GM21367 (cell line): ENCODE data around the gene KIAA0513.
"Not testable (repeated sequence)": the region's sequence is repeated elsewhere in the genome, so short reads cannot be mapped to it uniquely, and the experiment has no call there.

Experiments used
- ATAC-seq: cut with Tn5 transposase; IDR thresholded peaks from one replicate; pipeline ENCODE4 v1.9.1; 2021; ENCODE audit not compliant: unreplicated experiment

KIAA0513 gene

GRCh38 chr16:85107532-85107931, 79.9 kb downstream of the KIAA0513 start:
- no peak for ATAC-seq

GRCh38 chr16:85110105-85110504, 82.5 kb downstream of the KIAA0513 start:
- ATAC-seq: no peak

DNA sequence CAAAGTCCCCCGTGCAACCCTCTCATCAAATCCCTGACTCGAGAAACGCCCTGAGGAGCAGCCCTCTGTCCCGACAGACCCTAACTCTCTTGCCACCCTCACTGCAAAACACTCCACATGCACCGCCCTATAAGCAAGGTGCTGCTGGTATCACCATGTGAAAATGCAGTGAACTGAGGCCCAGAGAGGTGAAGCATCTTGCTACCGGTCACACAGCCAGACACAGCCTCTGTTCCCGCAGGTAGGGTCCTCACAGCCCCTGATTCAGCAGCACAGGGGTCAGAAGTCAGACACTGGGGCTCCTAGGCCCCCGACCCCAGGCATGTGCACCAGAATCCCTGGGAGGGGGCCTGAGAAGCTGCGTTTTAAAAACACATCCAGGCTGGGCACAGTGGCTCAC, 83.6 kb downstream of the KIAA0513 start:
- no peak for ATAC-seq

DNA sequence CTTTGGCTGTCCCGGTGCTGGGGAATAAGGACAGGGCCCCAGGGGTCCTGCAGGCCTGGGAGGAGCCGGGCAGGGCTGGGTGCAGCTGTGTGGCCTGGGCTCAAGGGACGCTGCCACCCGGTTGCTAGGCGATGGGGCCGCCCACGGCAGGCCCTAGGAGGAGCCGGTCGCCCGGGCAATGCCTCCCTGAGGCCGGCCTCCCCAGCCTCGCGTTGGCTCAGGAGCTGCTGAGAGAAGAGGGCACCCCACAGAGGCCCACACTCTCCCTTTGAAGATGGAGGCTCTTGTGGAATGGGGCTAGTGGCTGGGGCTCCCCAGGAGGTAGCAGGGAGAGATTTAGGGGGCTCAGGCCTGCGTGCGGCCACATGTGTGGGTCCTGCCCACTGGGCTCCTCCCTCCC, 84.8 kb downstream of the KIAA0513 start, which contains the start of gene CIBAR2:
Gene CIBAR2, minus strand, starts transcription at position 109 of the 400 bp plus-strand sequence. CDS start 120 bp downstream, outside the sequence.
- ATAC-seq: no peak

DNA sequence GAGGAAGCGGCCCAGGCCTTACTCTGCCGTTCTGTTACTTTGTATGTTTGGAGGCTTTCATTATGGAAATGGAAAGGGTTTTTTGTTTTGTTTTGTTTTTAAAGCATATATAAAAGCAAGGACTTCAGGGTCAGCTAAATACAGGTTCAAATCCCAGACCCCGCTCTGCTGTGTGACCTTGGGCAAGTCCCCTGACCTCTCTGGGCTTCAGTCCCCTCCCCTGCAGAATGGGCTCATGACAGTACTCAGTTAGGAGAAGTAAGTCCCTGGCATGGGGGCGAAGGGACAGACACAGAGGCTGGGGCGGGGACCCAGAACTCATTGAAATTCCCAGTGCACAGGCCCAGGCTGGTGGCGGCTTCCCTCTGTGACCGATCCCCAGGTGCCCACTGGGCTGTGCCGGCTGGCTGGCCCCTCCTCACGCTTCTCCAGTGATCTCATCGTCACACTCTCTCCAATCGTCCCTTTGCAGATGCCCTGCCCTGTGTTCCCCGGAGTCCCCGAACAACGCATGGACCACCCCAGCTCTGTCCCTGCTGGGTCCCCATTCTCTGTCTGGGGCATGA, 85.7 kb downstream of the KIAA0513 start:
- ATAC-seq: no peak

DNA sequence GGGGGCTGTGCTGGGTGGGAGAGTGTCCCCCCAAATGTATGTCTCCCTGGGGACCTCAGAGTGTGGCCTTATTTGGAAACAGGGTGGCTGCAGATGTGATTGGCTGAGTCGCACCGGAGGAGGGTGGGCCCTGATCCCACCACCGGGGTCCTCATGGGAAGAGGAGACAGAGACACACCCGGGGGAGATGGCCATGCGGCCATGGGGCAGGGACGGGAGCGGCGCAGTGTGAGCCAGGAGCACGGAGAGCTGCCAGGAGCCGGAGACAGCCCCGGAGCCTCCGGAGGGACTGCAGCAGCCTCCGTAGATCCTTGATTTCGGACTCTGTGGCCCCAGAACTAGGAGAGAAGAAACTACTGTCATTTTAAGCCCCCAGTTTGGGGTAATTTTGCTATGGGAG, 86.3 kb downstream of the KIAA0513 start:
- ATAC-seq: no peak

- ATAC-seq: no peak
Measured at GRCh38 chr16:85114909-85115567, 87.4 kb downstream of the KIAA0513 start.

DNA sequence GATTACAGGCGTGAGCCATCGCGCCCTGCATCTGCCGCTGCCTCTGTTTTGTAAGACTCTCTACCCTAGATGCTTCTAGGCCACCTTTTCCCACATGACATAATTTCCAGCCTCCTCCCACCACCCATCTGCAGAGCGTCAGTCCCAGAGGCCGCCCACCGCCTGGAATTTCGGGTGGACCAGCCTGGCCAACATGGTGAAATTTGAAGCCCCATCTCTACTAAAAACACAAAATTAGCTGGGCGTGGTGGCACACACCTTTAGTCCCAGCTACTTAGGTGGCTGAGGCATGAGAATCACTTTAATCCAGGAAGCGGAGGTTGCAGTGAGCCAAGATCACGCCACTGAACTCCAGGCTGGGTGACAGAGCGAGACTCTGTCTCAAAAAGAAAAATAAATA, 89.8 kb downstream of the KIAA0513 start:
- ATAC-seq: no peak

- ATAC-seq: no peak
Measured at GRCh38 chr16:85120006-85120340, 92.4 kb downstream of the KIAA0513 start.

DNA sequence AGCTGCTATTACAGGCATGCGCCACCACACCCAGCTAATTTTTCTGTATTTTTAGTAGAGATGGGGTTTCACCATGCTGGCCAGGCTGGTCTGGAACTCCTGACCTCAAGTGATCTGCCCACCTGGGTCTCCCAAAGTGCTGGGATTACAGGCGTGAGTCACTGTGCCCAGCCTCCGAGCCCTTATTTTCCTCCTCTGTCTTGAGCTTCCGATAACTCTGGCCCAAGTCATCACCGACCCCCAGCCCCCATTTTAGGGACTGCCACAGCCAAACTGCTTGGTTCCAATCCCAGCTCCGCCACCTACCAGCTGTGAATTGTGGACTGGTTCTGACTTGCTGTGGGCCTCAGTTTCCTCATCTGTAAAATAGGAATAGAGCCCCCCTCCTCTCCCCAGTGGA, 95.8 kb downstream of the KIAA0513 start:
- ATAC-seq: not testable (repeated sequence)

- no peak for ATAC-seq
Measured at GRCh38 chr16:85123891-85124635, 96.5 kb downstream of the KIAA0513 start.

DNA sequence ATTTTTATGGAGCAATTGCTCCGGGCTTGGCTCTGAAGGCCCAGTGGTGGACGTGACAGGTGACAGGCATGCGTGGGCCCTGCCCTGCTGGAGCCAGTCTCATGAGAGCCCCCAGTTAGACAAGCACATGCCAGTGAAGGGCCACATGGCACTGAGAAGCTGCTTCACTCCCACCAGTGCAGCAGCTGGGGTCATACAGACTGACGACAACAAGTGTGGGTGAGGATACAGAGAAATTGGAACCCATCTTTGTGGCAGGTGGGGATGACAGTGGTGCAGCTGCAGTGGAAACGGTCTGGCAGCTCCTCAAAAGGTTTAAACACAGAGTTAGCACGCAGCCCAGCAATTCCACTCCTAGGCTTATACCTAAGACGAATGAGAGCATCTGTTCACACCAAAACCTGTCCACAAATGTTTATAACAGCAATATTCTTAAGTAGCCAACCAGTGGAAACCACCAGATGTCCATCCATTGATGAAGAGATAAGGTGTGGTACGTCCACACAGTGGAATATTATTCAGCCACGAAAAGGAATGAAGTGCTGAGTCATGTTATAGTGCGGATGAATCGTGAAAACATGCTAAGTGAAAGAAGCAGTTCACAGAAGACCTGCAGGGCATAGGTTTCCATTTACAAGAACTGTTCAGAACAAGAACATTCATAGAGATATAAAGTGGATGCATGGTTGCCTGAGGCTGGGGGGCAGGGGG, 97.2 kb downstream of the KIAA0513 start:
- no peak for ATAC-seq

DNA sequence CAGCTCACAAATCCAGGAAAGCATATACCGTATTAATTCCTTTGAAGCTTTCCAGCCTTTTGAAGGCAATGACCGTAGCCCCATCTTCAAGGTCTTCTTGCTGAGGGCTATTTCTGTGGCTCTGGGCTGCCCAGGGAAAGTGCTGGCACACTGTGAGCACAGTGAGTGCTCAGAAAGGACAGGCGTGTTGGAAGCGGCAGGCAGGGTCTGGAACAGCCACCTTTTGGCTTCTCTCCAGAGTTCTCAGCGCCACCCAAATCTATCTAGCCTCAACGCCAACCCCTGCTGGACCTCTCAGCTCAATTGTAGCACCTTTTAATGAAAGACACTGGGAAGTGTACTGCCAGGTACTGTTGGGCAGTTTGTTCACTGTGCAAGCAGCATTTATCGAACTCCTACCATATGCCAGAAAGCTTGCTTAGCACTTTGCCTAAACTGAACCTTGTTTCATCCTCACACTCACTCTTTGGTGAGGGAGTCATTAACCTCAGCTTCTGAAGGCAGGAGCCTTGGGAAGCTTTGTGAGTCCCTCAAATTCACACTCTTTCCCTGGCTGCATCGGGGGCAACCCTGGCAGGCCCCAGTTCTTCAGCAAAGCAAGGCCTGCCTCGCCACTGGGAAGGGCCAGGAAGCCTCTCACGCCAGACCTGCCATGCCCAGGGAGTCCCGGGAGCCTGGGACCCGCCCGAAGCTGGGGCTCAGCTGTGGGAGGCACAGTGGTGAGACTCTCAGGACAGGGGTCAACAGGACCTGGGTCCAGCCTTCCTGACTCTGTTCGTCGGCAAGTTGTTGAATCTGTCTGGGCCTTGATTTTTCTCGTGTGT, 98.2 kb downstream of the KIAA0513 start:
- no peak for ATAC-seq

DNA sequence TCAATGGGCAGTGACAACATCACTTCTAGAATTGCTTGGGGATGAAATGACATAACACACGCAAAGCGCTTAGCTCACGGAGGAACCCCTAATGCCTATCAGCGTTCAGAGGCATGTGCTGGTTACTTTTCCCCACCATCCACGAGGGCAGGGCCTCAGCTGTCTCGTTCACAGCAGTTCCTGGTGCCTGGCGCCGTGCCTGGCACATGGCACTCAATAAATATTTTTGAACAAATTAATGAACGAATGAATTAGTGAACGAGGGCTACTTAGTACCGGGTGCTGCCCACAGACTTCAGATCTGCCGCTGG, 98.8 kb downstream of the KIAA0513 start:
- ATAC-seq: no peak

- no peak for ATAC-seq
Measured at GRCh38 chr16:85126705-85127378, 99.2 kb downstream of the KIAA0513 start.

DNA sequence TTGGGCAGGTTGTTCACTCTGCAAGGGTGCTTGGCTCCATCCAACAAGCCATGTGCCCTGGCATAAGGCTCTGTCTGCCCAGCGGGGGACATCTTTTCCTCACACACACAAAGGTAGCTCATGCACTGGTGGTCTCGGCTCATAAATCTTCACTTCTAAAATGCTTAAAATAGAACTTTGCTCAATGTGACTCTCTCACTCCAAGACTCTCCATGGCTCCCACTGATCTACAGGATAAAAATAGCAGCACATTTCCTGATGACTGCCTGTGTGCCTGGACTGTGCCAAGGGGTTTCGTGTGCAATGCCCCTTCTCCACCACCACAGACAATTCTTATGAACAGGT, 99.8 kb downstream of the KIAA0513 start:
- ATAC-seq: no peak

GRCh38 chr16:85128079-85128837, 100.7 kb downstream of the KIAA0513 start:
- no peak for ATAC-seq

- no peak for ATAC-seq
Measured at GRCh38 chr16:85129876-85130704, 102.5 kb downstream of the KIAA0513 start.

DNA sequence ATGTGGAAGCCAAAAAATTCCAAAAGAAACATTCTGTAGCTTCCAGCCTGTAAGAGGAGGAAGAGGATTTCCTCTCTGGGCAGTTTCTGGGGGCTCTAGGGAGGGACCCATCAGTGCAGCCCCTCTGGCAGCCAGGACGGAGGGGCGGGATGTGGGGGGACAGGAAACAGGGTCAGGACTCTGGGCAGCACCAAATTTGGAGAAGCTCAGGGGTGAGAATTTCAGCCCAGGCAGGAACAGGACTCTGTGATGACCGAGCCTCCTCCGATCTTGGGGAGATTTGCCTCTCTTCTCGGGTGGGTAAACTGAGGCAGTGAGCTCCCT, 103.1 kb downstream of the KIAA0513 start:
- ATAC-seq: no peak
